Endothelial cell of umbilical vein (primary cell): ENCODE measurements around the gene CAPN5. TPM values are rescaled to one million over a fixed set of nuclear protein-coding genes. Genes with fewer than 3 reads are reported as not detected.

Experiments used
- BruUV-seq: library from RNA; stranded (reverse); fragments of 400-500 nt; replicated peaks from 2 replicates; lab custom pipeline; 2021; lab: Mats Ljungman, UMichigan
- CTCF ChIA-PET: fragments of 300-600, 350-600 bp; sonication (Branson Sonifier 250); formaldehyde crosslinking; loops from one replicate; lab custom pipeline; 2021; ENCODE audit warnings: antibody characterized with exemption, inconsistent platforms; lab: Charles Lee
- POLR2A ChIA-PET: fragments of 300-600, 350-600 bp; sonication (Branson Sonifier 250); formaldehyde crosslinking; loops from one replicate; lab custom pipeline; 2021; ENCODE audit warnings: antibody characterized with exemption, inconsistent platforms; lab: Charles Lee
- DNase-seq: peaks from one replicate; pipeline ENCODE4 v3.0.0-alpha.2; 2011; ENCODE audit warnings: low read depth, low spot score
- FAIRE-seq: peaks from 2 replicates; lab custom pipeline; 2011; peaks lifted over from hg19 to GRCh38; lab: Jason Lieb, UNC
- H2AFZ ChIP-seq: 2 replicates; pipeline ENCODE4 v1.6.0; 2012; ENCODE audit warnings: low read depth, low read length, control low read depth, inconsistent platforms
- H3K27ac ChIP-seq: 2 replicates; pipeline ENCODE4 v1.5.1; 2011; ENCODE audit warnings: low read depth, mild to moderate bottlenecking, control low read depth, low read length, moderate library complexity; ENCODE audit not compliant: insufficient read depth
- H3K27me3 ChIP-seq, 2 experiments: 2 replicates each; pipeline versions ENCODE4 v1.6.0 to v1.6.1; 2011; ENCODE audit warnings: low read length in 2 of 2, mixed read lengths in 1 of 2; ENCODE audit not compliant: control insufficient read depth in 2 of 2, insufficient read depth in 2 of 2
- H3K36me3 ChIP-seq, 2 experiments: 2 replicates in 1 of 2; 3 replicates in 1 of 2; pipeline ENCODE4 v1.5.1; 2011; ENCODE audit warnings: low read length in 2 of 2, mild to moderate bottlenecking in 1 of 2, moderate library complexity in 1 of 2; ENCODE audit not compliant: control insufficient read depth in 2 of 2, insufficient read depth in 2 of 2; ENCODE audit errors: extremely low read depth in 1 of 2
- H3K4me1 ChIP-seq: 3 replicates; pipeline ENCODE4 v1.5.1; 2011; ENCODE audit warnings: mild to moderate bottlenecking, low read length; ENCODE audit not compliant: control insufficient read depth, insufficient read depth; ENCODE audit errors: extremely low read depth
- H3K4me2 ChIP-seq: 2 replicates; pipeline ENCODE4 v1.6.1; 2011; ENCODE audit warnings: low read length, control low read depth, mixed read lengths; ENCODE audit not compliant: insufficient read depth
- H3K4me3 ChIP-seq, 3 experiments: fragments of 200-600 bp in 1 of 3; sonication (generic), shearing (Covaris generic) in 1 of 3; replicated peaks in 1 of 3; 2 replicates each; pipeline ENCODE4 v1.5.1; 2011 to 2016; ENCODE audit warnings: control low read depth in 3 of 3, low read length in 3 of 3, mild to moderate bottlenecking in 2 of 3, inconsistent platforms in 1 of 3, low read depth in 1 of 3, moderate library complexity in 1 of 3; ENCODE audit not compliant: insufficient read depth in 1 of 3
- H3K79me2 ChIP-seq: 2 replicates; pipeline ENCODE4 v1.6.0; 2012; ENCODE audit warnings: low read length, inconsistent platforms; ENCODE audit not compliant: control insufficient read depth, insufficient read depth
- H3K9ac ChIP-seq: replicated peaks from 2 replicates; pipeline ENCODE3; 2011; ENCODE audit warnings: low read length, control low read depth; ENCODE audit not compliant: insufficient read depth; ENCODE audit errors: extremely low read depth
- H3K9me1 ChIP-seq: replicated peaks from 3 replicates; pipeline ENCODE4 v1.6.0; 2011; ENCODE audit warnings: mild to moderate bottlenecking, low read length; ENCODE audit not compliant: control insufficient read depth, insufficient read depth; ENCODE audit errors: extremely low read depth
- H3K9me3 ChIP-seq: replicated peaks from 2 replicates; pipeline ENCODE4 v1.5.1; 2012; ENCODE audit warnings: low read length, inconsistent platforms; ENCODE audit not compliant: control insufficient read depth, insufficient read depth
- H4K20me1 ChIP-seq: replicated peaks from 2 replicates; pipeline ENCODE3; 2011; ENCODE audit warnings: mild to moderate bottlenecking, low read length; ENCODE audit not compliant: control insufficient read depth, insufficient read depth; ENCODE audit errors: extremely low read depth
- EZH2 ChIP-seq: IDR thresholded peaks from 2 replicates; pipeline ENCODE4 v1.6.1; 2012; ENCODE audit warnings: borderline replicate concordance, low read depth, mild to moderate bottlenecking, moderate library complexity, low read length, inconsistent platforms; ENCODE audit not compliant: severe bottlenecking
- FOS ChIP-seq: IDR thresholded peaks from 2 replicates; pipeline ENCODE4 v1.6.1; 2011; ENCODE audit warnings: mild to moderate bottlenecking, low read length, moderate library complexity, borderline replicate concordance; ENCODE audit not compliant: insufficient read depth
- GATA2 ChIP-seq: IDR thresholded peaks from 2 replicates; pipeline ENCODE4 v1.7.0; 2011; ENCODE audit warnings: low read depth, mild to moderate bottlenecking, moderate library complexity, mixed read lengths, low read length; ENCODE audit not compliant: insufficient read length, insufficient read depth
- JUN ChIP-seq: IDR thresholded peaks from 2 replicates; pipeline ENCODE4 v1.6.1; 2011; ENCODE audit warnings: borderline replicate concordance, low read depth; ENCODE audit not compliant: insufficient read length, insufficient read depth
- MYC ChIP-seq: IDR thresholded peaks from one replicate; pipeline ENCODE4 v1.6.1; 2011; ENCODE audit warnings: mild to moderate bottlenecking, low read depth, low read length
- POLR2A ChIP-seq: IDR thresholded peaks from 2 replicates; pipeline ENCODE4 v1.6.1; 2012; ENCODE audit warnings: low read depth, mild to moderate bottlenecking, control low read depth, low read length
- POLR2AphosphoS5 ChIP-seq: IDR thresholded peaks from 2 replicates; pipeline ENCODE4 v1.6.1; 2012; ENCODE audit warnings: low read depth, mild to moderate bottlenecking, control low read depth, low read length, moderate library complexity; ENCODE audit not compliant: insufficient read depth
- dilution Hi-C: fragments of 300-500 bp; cut with MboI; formaldehyde crosslinking; loops from one replicate; pipeline ENCODE4 v1.15.0; 2019; ENCODE audit warnings: low sequenced_read_pairs; ENCODE audit not compliant: extremely low pct_ligation_motif_present
- intact Hi-C: fragments of 100-400 bp; cut with micrococcal nuclease; formaldehyde crosslinking; loops from one replicate; pipeline ENCODE4 v1.10.0; 2022
- polyA plus RNA-seq, 4 experiments: library from polyadenylated mRNA; depleted of rRNA in 3 of 4; stranded (reverse) in 3 of 4; unstranded in 1 of 4; fragments of >200 nt; gene quantifications; 2 replicates each; pipeline versions ENCODE4 v1.2.1 to v1.2.3, GENCODE V29; 2011 to 2012; ENCODE audit warnings: missing spikeins in 1 of 4
- total RNA-seq: library from RNA; stranded (reverse); gene quantifications from 2 replicates; pipeline ENCODE4 v1.2.3, GENCODE V29; 2021
- TF ChIP-seq, protein P1 (sequence below): IDR thresholded peaks from 2 replicates; pipeline ENCODE4 v1.6.1; 2011; ENCODE audit not compliant: insufficient read depth, insufficient read length
- TF ChIP-seq, protein P2 (sequence below), 2 donors: IDR thresholded peaks; 1 replicate in 1 of 2; 2 replicates in 1 of 2; pipeline ENCODE4 v1.5.1; 2011; ENCODE audit warnings: low read length in 2 of 2, mild to moderate bottlenecking in 2 of 2, moderate library complexity in 2 of 2, control low read depth in 1 of 2, inconsistent platforms in 1 of 2, low read depth in 1 of 2; ENCODE audit not compliant: insufficient read depth in 1 of 2; ENCODE audit errors: extremely low read depth in 1 of 2

The CAPN5 gene
- total and polyA plus RNA-seq, 2 donors (not counting 3 experiments of a cell fraction or from before 2014, with no cell fraction given) = 15.0 to 17.0 TPM

DNA sequence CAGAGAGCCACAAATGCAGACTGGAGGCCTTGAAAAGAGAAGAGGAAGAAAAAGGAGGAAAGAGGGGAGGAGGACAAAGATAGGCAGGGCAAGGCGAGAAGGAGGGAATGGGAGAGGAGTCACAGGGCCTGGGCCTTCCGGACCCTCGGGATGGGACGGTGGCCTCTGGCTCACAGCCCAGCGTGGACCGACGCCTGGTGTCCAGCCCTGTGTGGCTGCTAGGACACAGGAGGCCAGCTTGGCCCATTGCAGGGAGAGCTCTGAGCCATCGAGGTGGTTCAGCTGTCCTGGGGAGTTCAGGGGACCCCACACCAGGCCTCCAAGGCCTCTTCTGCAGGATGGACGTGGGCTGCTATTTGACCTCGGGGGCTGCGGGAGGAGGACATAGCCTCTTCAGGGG is 70.7 kb downstream of the CAPN5 start:
- DNase-seq (no peak), FAIRE-seq (no peak)
- ChIA-PET CTCF (interaction anchor here (2.5 kb wide), 1 partner anchor 10 kb away, joined by 12 read pairs; no protein-coding TSS in a partner anchor), POLR2A (no interaction called here)
- Histone ChIP-seq H3K36me3 (no peaks in the 10 kb centered on the region), H3K27me3 (no peaks in the 10 kb centered on the region), H3K4me2 (no peak overlapping the region), H3K9ac (no peak overlapping the region), H3K9me3 (no peaks in the 10 kb centered on the region), H3K27ac (no peak overlapping the region), H2AFZ (no peak overlapping the region), H3K4me3 (no peak overlapping the region), H3K4me1 (peaks cover 8% of the 10 kb centered on the region), H4K20me1 (no peaks in the 10 kb centered on the region), H3K79me2 (no peaks in the 10 kb centered on the region), H3K9me1 (no peaks in the 10 kb centered on the region)
- intact Hi-C loops = no loop called here
- TF ChIP-seq POLR2A (no peak), MYC (no peak), EZH2 (no peak), POLR2AphosphoS5 (no peak), JUN (no peak), FOS (no peak), GATA2 (no peak)
- TF ChIP-seq, protein P1, sequence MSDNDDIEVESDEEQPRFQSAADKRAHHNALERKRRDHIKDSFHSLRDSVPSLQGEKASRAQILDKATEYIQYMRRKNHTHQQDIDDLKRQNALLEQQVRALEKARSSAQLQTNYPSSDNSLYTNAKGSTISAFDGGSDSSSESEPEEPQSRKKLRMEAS = no peak
- TF ChIP-seq, protein P2, sequence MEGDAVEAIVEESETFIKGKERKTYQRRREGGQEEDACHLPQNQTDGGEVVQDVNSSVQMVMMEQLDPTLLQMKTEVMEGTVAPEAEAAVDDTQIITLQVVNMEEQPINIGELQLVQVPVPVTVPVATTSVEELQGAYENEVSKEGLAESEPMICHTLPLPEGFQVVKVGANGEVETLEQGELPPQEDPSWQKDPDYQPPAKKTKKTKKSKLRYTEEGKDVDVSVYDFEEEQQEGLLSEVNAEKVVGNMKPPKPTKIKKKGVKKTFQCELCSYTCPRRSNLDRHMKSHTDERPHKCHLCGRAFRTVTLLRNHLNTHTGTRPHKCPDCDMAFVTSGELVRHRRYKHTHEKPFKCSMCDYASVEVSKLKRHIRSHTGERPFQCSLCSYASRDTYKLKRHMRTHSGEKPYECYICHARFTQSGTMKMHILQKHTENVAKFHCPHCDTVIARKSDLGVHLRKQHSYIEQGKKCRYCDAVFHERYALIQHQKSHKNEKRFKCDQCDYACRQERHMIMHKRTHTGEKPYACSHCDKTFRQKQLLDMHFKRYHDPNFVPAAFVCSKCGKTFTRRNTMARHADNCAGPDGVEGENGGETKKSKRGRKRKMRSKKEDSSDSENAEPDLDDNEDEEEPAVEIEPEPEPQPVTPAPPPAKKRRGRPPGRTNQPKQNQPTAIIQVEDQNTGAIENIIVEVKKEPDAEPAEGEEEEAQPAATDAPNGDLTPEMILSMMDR (IDR thresholded peaks at IDR 0.05; ENCODE audit: extremely low read depth in 1 of 2, insufficient read depth in 1 of 2, low read depth in 1 of 2, low read length in 2 of 2) = no peak
- BruUV-seq = no TSS peak
- dilution Hi-C loops = no loop called here
